ENCODE data around the gene EXOC4. TPM values are rescaled to one million over a fixed set of nuclear protein-coding genes. Genes with fewer than 3 reads are reported as not detected.

EXOC4 gene
- total RNA-seq, 1 experiment from 2014 or later: 75.8 TPM

GRCh38 chr7:133401225-133401624 lies 148.3 kb downstream of the EXOC4 start:
- Histone ChIP-seq H3K4ac (ENCODE audit: low read depth, low read length) (no peak overlapping the region), H4K5ac (ENCODE audit: insufficient read length, low read depth, low read length) (no peak overlapping the region), H4K20me1 (ENCODE audit: control insufficient read depth, insufficient read depth, insufficient read length) (no peaks in the 10 kb centered on the region), H3K27ac (ENCODE audit: insufficient read length, low read depth, low read length) (no peak overlapping the region), H4K91ac (ENCODE audit: insufficient read length, low read depth, low read length) (no peak overlapping the region), H2BK120ac (ENCODE audit: low read depth, low read length, poor library complexity, severe bottlenecking) (no peak overlapping the region), H2BK15ac (ENCODE audit: low read depth, low read length) (no peak overlapping the region), H3K27me3 (ENCODE audit: insufficient read depth, low read length) (no peaks in the 10 kb centered on the region), H2AK5ac (ENCODE audit: insufficient read length, low read length) (no peak overlapping the region), H3K4me2 (ENCODE audit: insufficient read depth, insufficient read length, low read length) (no peak overlapping the region), H2AFZ (ENCODE audit: low read length) (no peak overlapping the region), H3T11ph (ENCODE audit: low read length) (no peak overlapping the region), H3K14ac (ENCODE audit: insufficient read depth, low read length) (no peak overlapping the region), H3K79me2 (ENCODE audit: insufficient read depth, low read length) (no peaks in the 10 kb centered on the region), H2BK12ac (ENCODE audit: insufficient read length, low read depth, low read length) (no peak overlapping the region), H3K79me1 (ENCODE audit: insufficient read depth, low read depth, low read length, poor library complexity, severe bottlenecking) (no peaks in the 10 kb centered on the region), H3K23ac (ENCODE audit: insufficient read length, low read depth, low read length) (no peak overlapping the region), H3K56ac (ENCODE audit: insufficient read length, low read depth, low read length) (no peak overlapping the region), H4K8ac (replicated peaks; ENCODE audit: insufficient read length, low read depth, low read length) (no peak overlapping the region), H2BK5ac (ENCODE audit: insufficient read length, low read length) (no peak overlapping the region), H3K23me2 (ENCODE audit: insufficient read length, low read depth, low read length, poor library complexity, severe bottlenecking) (no peaks in the 10 kb centered on the region), H3K9me3 (ENCODE audit: control insufficient read depth, low read depth, low read length) (no peaks in the 10 kb centered on the region), H3K4me1 (ENCODE audit: insufficient read depth, low read length) (no peaks in the 10 kb centered on the region), H3K9ac (ENCODE audit: extremely low read depth, insufficient read length, low read length) (no peak overlapping the region), H2BK20ac (ENCODE audit: low read depth, low read length, poor library complexity, severe bottlenecking) (no peak overlapping the region), H3K18ac (ENCODE audit: insufficient read length, low read depth, low read length) (no peak overlapping the region)
- H3K27me3 Mint-ChIP-seq (ENCODE audit: low read depth): no peaks in the 10 kb centered on the region
- H3K4me3 Mint-ChIP-seq: no peak overlapping the region
- H3K4me1 Mint-ChIP-seq: peaks cover 41 to 50% of the 10 kb centered on the region in 2 experiments
- no peaks in the 10 kb centered on the region for H3K36me3 Mint-ChIP-seq (ENCODE audit: insufficient read depth in 1 of 3, low read depth in 3 of 3)
- TF ChIP-seq CTCF (conservative IDR thresholded peaks at IDR 0.05): no peak
- H3K9me3 Mint-ChIP-seq: no peaks in the 10 kb centered on the region
- no peak for DNase-seq
- H3K27ac Mint-ChIP-seq: peak overlapping the region in 1 of 3 experiments; percentile 34; a peak in 1 of 7 replicates
- WGBS (ENCODE audit: extremely low coverage, insufficient read length, low lambda C conversion rate): no CpG with 5 or more reads among the region's 1 CpG
